HAP-1 (cell line): ENCODE measurements around the gene SLC24A3.

Experiments used
- DNase-seq, 2 experiments: peaks; one replicate each; pipeline ENCODE4 v3.0.0-alpha.2; 2016 to 2020; ENCODE audit warnings: low spot score in 2 of 2
- H3K27me3 ChIP-seq: fragments of 250-450 bp; sonication (Bioruptor Pico); 2 replicates; pipeline ENCODE4 v1.5.1; 2020; ENCODE audit warnings: low read depth, mild to moderate bottlenecking, moderate library complexity
- H3K36me3 ChIP-seq: fragments of 250-450 bp; sonication (Bioruptor Pico); replicated peaks from 2 replicates; pipeline ENCODE4 v1.5.1; 2020; ENCODE audit warnings: mild to moderate bottlenecking
- H3K4me1 ChIP-seq: fragments of 250-450 bp; sonication (Bioruptor Pico); 2 replicates; pipeline ENCODE4 v1.5.1; 2020; ENCODE audit warnings: mild to moderate bottlenecking
- H3K4me3 ChIP-seq: fragments of 250-450 bp; sonication (Bioruptor Pico); 2 replicates; pipeline ENCODE4 v1.5.1; 2020; ENCODE audit warnings: mild to moderate bottlenecking, moderate library complexity
- H3K9me3 ChIP-seq: fragments of 250-450 bp; sonication (Bioruptor Pico); 2 replicates; pipeline ENCODE4 v1.5.1; 2020; ENCODE audit warnings: mild to moderate bottlenecking, moderate library complexity
- in situ Hi-C: fragments of 300-500 bp; cut with MboI; formaldehyde crosslinking; loops from 3 replicates; pipeline ENCODE4 v1.14.3; 2020; ENCODE audit warnings: low sequenced_read_pairs, inconsistent platforms, mixed read lengths

SLC24A3 gene

GRCh38 chr20:19415786-19416185 lies 203.3 kb downstream of the SLC24A3 start:
- DNase-seq = no peak
- Histone ChIP-seq H3K27me3 (no peaks in the 10 kb centered on the region), H3K4me1 (no peaks in the 10 kb centered on the region), H3K9me3 (no peaks in the 10 kb centered on the region), H3K36me3 (no peaks in the 10 kb centered on the region), H3K4me3 (no peak overlapping the region)
- in situ Hi-C loops = no loop called here

- Histone ChIP-seq H3K4me3 (no peak overlapping the region), H3K9me3 (no peaks in the 10 kb centered on the region), H3K36me3 (no peaks in the 10 kb centered on the region), H3K4me1 (no peaks in the 10 kb centered on the region), H3K27me3 (no peaks in the 10 kb centered on the region)
- no peak for DNase-seq
- in situ Hi-C loops = no loop called here
These were observed 204.2 kb downstream of the SLC24A3 start for GRCh38 chr20:19416627-19417026.

DNA sequence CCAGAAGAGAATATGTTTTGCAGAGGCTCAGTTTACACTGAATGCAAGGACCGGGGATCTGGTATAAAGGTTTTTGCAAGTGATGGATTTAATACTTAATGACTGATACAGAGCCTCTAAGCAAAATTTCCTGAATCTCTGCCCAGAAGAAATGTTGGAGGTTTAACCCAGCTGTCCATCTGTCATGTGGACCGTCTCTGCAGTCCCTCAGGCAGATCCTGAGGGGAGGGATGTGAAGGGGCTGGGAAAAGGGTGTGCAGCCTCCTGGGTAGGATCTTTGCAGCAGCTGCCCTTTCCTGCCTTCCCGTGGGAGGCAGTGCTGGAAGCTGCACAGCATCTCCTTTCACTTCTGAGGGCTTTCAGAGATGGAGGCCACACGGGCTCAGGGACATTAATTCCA lies 207.0 kb downstream of the SLC24A3 start:
- no peaks in the 10 kb centered on the region for H3K27me3 ChIP-seq
- no peak for DNase-seq
- no peaks in the 10 kb centered on the region for H3K36me3 ChIP-seq
- no peaks in the 10 kb centered on the region for H3K9me3 ChIP-seq
- H3K4me3 ChIP-seq = no peak overlapping the region
- no peaks in the 10 kb centered on the region for H3K4me1 ChIP-seq
- in situ Hi-C loops = no loop called here

GRCh38 chr20:19423097-19423899 lies 210.9 kb downstream of the SLC24A3 start:
- no peaks in the 10 kb centered on the region for H3K9me3 ChIP-seq
- H3K4me3 ChIP-seq = no peak overlapping the region
- no peaks in the 10 kb centered on the region for H3K4me1 ChIP-seq
- no peaks in the 10 kb centered on the region for H3K36me3 ChIP-seq
- in situ Hi-C loops = no loop called here
- no peak for DNase-seq
- H3K27me3 ChIP-seq = no peaks in the 10 kb centered on the region

DNA sequence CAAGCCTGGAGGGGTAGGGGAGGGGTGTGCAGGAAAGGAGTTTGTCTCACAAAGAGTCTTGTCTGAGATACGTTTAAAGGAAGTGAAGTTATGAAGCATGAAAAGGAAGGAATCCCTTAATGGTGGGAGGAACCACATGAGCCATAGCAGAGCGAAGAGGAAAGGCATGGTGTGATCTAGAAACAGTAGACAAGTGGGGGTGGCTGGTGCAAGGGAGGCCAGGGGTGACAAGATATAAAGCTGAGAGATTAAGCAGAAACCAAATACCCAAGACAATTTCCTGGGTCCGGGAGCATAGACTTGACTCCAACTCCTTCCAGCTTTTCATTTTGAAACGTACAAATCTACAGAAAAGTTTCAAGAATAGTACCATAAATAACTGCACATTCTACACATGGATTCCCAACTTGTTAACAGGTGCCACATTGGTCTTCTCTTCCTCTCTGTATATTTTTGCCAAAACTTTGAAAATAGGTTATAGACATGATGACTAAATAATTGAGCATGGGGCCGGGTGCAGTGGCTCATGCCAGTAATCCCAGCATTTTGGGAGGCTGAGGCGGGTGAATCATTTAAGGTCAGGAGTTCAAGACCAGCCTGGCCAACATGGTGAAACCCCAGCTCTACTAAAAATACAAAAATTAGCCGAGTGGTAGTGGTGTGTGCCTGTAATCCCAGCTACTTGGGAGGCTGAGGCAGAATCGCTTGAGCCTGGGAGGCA lies 211.6 kb downstream of the SLC24A3 start:
- Histone ChIP-seq H3K36me3 (no peaks in the 10 kb centered on the region), H3K4me1 (no peaks in the 10 kb centered on the region), H3K27me3 (no peaks in the 10 kb centered on the region), H3K4me3 (no peak overlapping the region), H3K9me3 (no peaks in the 10 kb centered on the region)
- in situ Hi-C loops = no loop called here
- no peak for DNase-seq

DNA sequence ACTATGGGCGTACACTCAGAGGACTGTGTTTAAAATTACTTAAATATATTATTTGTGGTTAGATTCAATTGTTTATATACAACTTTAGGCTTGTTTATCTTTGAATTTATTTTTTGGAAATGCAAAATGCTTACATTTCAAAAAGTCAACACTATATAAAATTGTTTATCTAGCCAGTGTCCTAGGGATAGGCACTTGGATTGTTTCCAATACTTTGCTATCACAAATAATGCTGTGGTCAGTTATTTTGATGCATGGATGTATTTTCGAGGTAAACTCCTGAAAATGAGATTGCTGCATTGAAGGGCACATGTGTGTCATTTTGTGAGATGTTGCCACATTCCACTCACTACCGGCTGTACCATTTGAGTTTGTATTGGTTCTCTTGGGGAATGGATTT lies 213.9 kb downstream of the SLC24A3 start:
- DNase-seq = no peak
- Histone ChIP-seq H3K4me3 (no peak overlapping the region), H3K4me1 (no peaks in the 10 kb centered on the region), H3K27me3 (no peaks in the 10 kb centered on the region), H3K9me3 (no peaks in the 10 kb centered on the region), H3K36me3 (no peaks in the 10 kb centered on the region)
- in situ Hi-C loops = no loop called here

DNA sequence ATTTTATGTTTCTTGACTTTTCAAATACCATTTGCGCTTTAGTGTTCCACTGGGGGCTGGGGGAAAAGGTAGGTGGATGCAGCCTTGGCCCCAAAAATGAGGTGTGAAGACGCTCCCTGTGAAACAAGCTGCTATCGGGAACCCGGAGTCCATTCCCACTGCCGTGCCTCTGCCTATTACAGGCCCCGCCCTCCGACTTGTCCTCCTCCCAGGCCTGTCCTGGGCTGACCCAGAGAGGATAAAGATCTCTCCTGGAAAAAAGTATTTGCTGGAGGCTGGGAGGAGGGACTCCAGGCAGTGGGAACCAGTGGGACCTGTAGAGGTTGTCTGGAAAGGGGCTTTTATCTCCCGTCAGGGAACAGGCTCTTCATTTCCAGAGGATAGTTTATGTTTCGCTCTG lies 215.0 kb downstream of the SLC24A3 start:
- no peak for DNase-seq
- in situ Hi-C loops = no loop called here
- H3K4me1 ChIP-seq = no peaks in the 10 kb centered on the region
- no peaks in the 10 kb centered on the region for H3K36me3 ChIP-seq
- no peaks in the 10 kb centered on the region for H3K27me3 ChIP-seq
- no peak overlapping the region for H3K4me3 ChIP-seq
- H3K9me3 ChIP-seq = no peaks in the 10 kb centered on the region

GRCh38 chr20:19427913-19428312 lies 215.5 kb downstream of the SLC24A3 start:
- Histone ChIP-seq H3K9me3 (no peaks in the 10 kb centered on the region), H3K4me3 (no peak overlapping the region), H3K27me3 (no peaks in the 10 kb centered on the region), H3K4me1 (no peaks in the 10 kb centered on the region), H3K36me3 (no peaks in the 10 kb centered on the region)
- no peak for DNase-seq
- in situ Hi-C loops = no loop called here

DNA sequence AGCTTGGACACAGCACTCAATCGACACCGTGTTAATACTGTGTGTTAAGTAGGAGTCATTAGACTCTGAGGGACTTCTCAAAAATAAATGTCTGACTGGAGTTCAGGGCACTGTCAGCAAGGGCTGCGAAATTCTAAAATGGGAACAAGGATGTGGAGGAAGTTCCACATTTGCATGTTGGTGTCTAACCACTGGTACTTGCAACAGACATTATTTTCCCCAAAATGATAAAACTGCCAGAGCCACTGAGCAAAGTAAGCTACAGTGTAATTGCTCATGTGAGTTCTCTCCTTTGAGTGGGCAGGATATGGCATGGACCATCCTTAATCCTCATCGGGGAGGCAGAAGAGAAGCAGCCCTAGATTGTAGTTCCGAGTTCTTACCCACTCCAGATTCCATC lies 215.9 kb downstream of the SLC24A3 start:
- DNase-seq = no peak
- in situ Hi-C loops = no loop called here
- Histone ChIP-seq H3K27me3 (no peaks in the 10 kb centered on the region), H3K4me3 (no peak overlapping the region), H3K36me3 (no peaks in the 10 kb centered on the region), H3K9me3 (no peaks in the 10 kb centered on the region), H3K4me1 (no peaks in the 10 kb centered on the region)

- in situ Hi-C loops = no loop called here
- H3K36me3 ChIP-seq = no peaks in the 10 kb centered on the region
- no peaks in the 10 kb centered on the region for H3K9me3 ChIP-seq
- no peaks in the 10 kb centered on the region for H3K4me1 ChIP-seq
- no peak overlapping the region for H3K4me3 ChIP-seq
- no peaks in the 10 kb centered on the region for H3K27me3 ChIP-seq
- no peak for DNase-seq
These were observed 217.1 kb downstream of the SLC24A3 start for GRCh38 chr20:19429538-19429937.

DNA sequence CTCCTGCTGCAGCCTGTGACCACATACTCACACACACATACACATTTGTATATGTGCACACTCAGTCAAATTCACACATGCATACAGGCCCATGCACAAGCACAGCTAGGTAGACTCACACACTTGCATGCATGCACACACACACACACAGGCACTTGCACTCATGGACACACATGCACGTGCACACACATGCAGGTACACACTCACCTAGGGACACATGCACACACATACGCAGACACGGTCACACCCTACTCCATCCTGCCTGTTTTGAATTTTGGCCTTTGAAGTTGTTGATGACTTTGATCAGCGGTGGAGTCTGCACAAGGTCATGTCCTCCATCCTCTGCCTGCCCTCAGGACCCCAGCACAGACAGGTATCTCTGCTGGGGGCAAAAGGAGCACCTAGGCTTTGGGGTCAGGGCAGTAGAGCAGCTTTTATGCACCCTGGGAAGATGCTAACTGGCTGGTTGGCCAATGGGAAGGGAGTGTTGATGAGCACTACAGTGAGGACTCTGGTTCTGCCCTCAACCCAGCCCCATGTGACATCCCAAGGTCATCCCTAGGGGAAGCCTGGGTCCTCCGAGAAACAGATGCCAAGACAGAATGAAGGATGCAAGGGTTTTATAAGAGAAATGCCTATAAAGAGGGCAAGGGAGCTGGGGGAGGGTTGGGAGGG lies 218.3 kb downstream of the SLC24A3 start:
- in situ Hi-C loops = no loop called here
- no peaks in the 10 kb centered on the region for H3K36me3 ChIP-seq
- no peak for DNase-seq
- no peaks in the 10 kb centered on the region for H3K4me1 ChIP-seq
- no peaks in the 10 kb centered on the region for H3K27me3 ChIP-seq
- no peaks in the 10 kb centered on the region for H3K9me3 ChIP-seq
- H3K4me3 ChIP-seq = no peak overlapping the region

DNA sequence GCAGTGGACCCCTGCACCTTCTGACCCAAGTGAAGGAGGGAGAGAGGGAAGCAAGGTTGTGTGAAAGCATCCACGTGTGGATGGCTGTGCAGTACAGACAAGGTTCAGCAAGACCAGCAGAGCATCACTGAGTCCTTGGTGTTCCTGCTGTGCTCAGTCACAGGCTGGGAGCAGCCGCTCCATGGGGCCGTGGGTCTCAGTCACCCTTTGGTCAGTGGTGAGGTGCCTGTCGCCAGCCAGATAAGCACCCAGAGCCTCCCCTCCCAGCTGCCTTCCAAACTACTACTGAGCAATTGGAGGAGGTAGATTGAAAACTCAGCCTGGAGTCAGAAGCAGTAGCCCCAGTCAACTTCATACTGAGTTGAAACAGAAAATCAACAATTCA lies 218.9 kb downstream of the SLC24A3 start:
- in situ Hi-C loops = no loop called here

DNA sequence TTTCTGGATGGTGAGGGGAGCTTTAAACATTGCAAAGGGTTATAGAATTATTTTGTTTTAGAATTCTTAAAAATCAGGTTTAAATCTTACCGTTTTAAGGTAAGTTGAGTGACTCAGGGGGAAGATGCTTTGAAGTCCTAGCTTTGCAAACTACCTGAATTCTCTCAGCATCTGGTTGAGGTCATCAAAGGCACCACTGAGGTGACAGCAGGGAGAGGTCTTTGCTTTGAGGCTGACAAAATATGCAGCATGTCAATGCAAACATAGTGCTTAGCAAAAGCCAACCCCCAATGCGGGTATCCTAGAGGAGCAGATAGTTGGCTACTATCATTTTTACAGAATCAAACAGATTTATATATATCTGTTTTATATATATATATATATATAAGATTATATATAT lies 219.5 kb downstream of the SLC24A3 start:
- Histone ChIP-seq H3K4me1 (no peaks in the 10 kb centered on the region), H3K36me3 (no peaks in the 10 kb centered on the region), H3K9me3 (no peaks in the 10 kb centered on the region), H3K4me3 (no peak overlapping the region), H3K27me3 (no peaks in the 10 kb centered on the region)
- in situ Hi-C loops = no loop called here
- no peak for DNase-seq

More for the DNA sequence above, 218.9 kb downstream of the SLC24A3 start:
- no peak for DNase-seq
- Histone ChIP-seq H3K9me3 (no peaks in the 10 kb centered on the region), H3K4me1 (no peaks in the 10 kb centered on the region), H3K4me3 (no peak overlapping the region), H3K36me3 (no peaks in the 10 kb centered on the region), H3K27me3 (no peaks in the 10 kb centered on the region)
